ENCODE data around the gene DKKL1. TPM values are rescaled to one million over a fixed set of nuclear protein-coding genes. Genes with fewer than 3 reads are reported as not detected.

DKKL1 gene
- polyA plus RNA-seq, 1 of the 3 experiments (the other 2 are of a cell fraction), result 0.36 TPM

GRCh38 chr19:49396738-49397505 is 33.2 kb downstream of the DKKL1 start:
- WGBS (ENCODE audit: low lambda C conversion rate), result 56% methylated on average over 8 of the region's 8 CpGs
- no peaks in the 10 kb centered on the region for H3K79me2 ChIP-seq (ENCODE audit: insufficient read depth)
- peaks cover 4% of the 10 kb centered on the region for H3F3A ChIP-seq (replicated peaks; ENCODE audit: insufficient read depth)
- ChIA-PET CTCF (interaction anchor here (1.2 to 1.6 kb wide), 2 partner anchors 16 to 46 kb away, joined by 3 to 6 read pairs; no protein-coding TSS in a partner anchor), POLR2A (interaction anchor here (1.3 kb wide), 1 partner anchor 55 kb away, joined by 3 read pairs; the partner anchor contains the start of gene PIH1D1)
- DNase-seq, result peak; percentile 4
- TF ChIP-seq IRF3 (IDR thresholded peaks at IDR 0.05; ENCODE audit: low read depth, low read length) (no peak), RAD21 (IDR thresholded peaks at IDR 0.05; ENCODE audit: low read length) (no peak), EP300 (IDR thresholded peaks at IDR 0.05; ENCODE audit: borderline replicate concordance in 1 of 2, low read depth in 1 of 2, low read length in 1 of 2) (no peak), FOXJ3 (CRISPR knock-in tag; IDR thresholded peaks at IDR 0.05) (no peak), SIN3A (IDR thresholded peaks at IDR 0.05; ENCODE audit: borderline replicate concordance, low read depth, low read length) (no peak), TCF12 (IDR thresholded peaks at IDR 0.05) (no peak), RFX5 (IDR thresholded peaks at IDR 0.05; ENCODE audit: low read length) (no peak), NFIC (IDR thresholded peaks at IDR 0.05; ENCODE audit: borderline replicate concordance) (no peak)
- no peaks in the 10 kb centered on the region for H3K9me3 ChIP-seq
- no peaks in the 10 kb centered on the region for H3K9me2 ChIP-seq
- H2AFZ ChIP-seq (ENCODE audit: low read depth), result no peak overlapping the region
- H3K36me3 ChIP-seq (replicated peaks in 1 of 2; ENCODE audit: control insufficient read depth in 1 of 2, insufficient read depth in 2 of 2, low read length in 1 of 2), result no peaks in the 10 kb centered on the region
- H4K20me1 ChIP-seq (ENCODE audit: insufficient read depth), result no peaks in the 10 kb centered on the region
- no peak overlapping the region for H3K27ac ChIP-seq (ENCODE audit: low read depth in 2 of 2, low read length in 1 of 2)
- no peak overlapping the region for H3K4me2 ChIP-seq
- peaks cover 0 to 2% of the 10 kb centered on the region in 2 experiments; a peak in 1 of 4 replicates for H3K4me1 ChIP-seq (ENCODE audit: control insufficient read depth in 1 of 2, insufficient read depth in 2 of 2, low read depth in 1 of 2, low read length in 1 of 2)
- peaks cover 22% of the 10 kb centered on the region for H3K27me3 ChIP-seq (ENCODE audit: insufficient read depth)
- no peak overlapping the region for H3K4me3 ChIP-seq (ENCODE audit: low read depth in 2 of 2, low read length in 1 of 2)
- no peak overlapping the region for H3K9ac ChIP-seq

GRCh38 chr19:49398001-49398615 is 34.4 kb downstream of the DKKL1 start:
- Histone ChIP-seq H3K27ac (ENCODE audit: low read depth in 2 of 2, low read length in 1 of 2) (no peak overlapping the region), H3K4me1 (ENCODE audit: control insufficient read depth in 1 of 2, insufficient read depth in 2 of 2, low read depth in 1 of 2, low read length in 1 of 2) (peaks cover 0 to 2% of the 10 kb centered on the region in 2 experiments; a peak in 1 of 4 replicates), H3K9me3 (no peaks in the 10 kb centered on the region), H3K79me2 (ENCODE audit: insufficient read depth) (no peaks in the 10 kb centered on the region), H3K4me2 (no peak overlapping the region), H3K9ac (no peak overlapping the region), H3F3A (replicated peaks; ENCODE audit: insufficient read depth) (no peaks in the 10 kb centered on the region), H3K27me3 (ENCODE audit: insufficient read depth) (peaks cover 11% of the 10 kb centered on the region), H3K4me3 (ENCODE audit: low read depth in 2 of 2, low read length in 1 of 2) (no peak overlapping the region), H3K36me3 (replicated peaks in 1 of 2; ENCODE audit: control insufficient read depth in 1 of 2, insufficient read depth in 2 of 2, low read length in 1 of 2) (no peaks in the 10 kb centered on the region), H4K20me1 (ENCODE audit: insufficient read depth) (no peaks in the 10 kb centered on the region), H3K9me2 (no peaks in the 10 kb centered on the region), H2AFZ (ENCODE audit: low read depth) (no peak overlapping the region)
- WGBS (ENCODE audit: low lambda C conversion rate), result 63% methylated on average over 8 of the region's 11 CpGs
- no peak for TF ChIP-seq CHD2 (IDR thresholded peaks at IDR 0.05; ENCODE audit: low read length, partially characterized antibody)
- TF ChIP-seq REST (IDR thresholded peaks at IDR 0.05; ENCODE audit: low read depth, low read length), result no peak
- no peak for TF ChIP-seq NRF1 (IDR thresholded peaks at IDR 0.05; ENCODE audit: low read depth, low read length)
- no peak for TF ChIP-seq USF1 (IDR thresholded peaks at IDR 0.05; ENCODE audit: borderline replicate concordance, low read depth)
- DNase-seq, result peak; percentile 9
- POLR2A ChIA-PET, result interaction anchor here (0.5 to 1.3 kb wide), 2 partner anchors 54 to 91 kb away, joined by 3 read pairs; partner anchors contain the start of gene PIH1D1
- CTCF ChIA-PET, result interaction anchor here (0.6 to 1.6 kb wide), 6 partner anchors 13 to 46 kb away, joined by 3 to 6 read pairs (median 3); no protein-coding TSS in a partner anchor

All from SK-N-SH (cell line).